Effector CD4-positive, alpha-beta T cell (primary cell): ENCODE data around the gene DMD.
"Not testable (repeated sequence)": the region's sequence is repeated elsewhere in the genome, so short reads cannot be mapped to it uniquely, and the experiment has no call there.

Experiments
- DNase-seq: peaks from one replicate; pipeline ENCODE4 v3.0.0-alpha.2; 2020

DMD gene

DNA sequence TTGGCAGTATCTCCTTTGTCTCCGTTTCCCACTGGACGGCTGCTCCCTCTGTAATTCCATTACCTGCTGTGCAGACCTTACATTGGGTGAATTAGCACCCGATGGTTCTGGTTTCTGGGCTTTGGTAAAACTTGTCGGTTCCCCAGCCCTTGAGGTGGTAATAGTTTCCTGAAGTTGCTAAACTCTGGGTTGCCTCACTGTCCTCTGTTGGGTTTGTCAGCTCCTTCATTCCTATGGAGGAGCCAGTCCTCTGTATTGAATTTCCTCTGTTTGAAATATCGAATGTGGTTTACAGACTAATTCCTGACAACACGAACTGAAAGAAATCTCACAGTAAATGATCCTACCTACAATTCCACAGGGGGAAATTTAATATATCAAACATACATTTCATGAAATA, 1548.2 kb downstream of the DMD start:
- DNase-seq: no peak

DNA sequence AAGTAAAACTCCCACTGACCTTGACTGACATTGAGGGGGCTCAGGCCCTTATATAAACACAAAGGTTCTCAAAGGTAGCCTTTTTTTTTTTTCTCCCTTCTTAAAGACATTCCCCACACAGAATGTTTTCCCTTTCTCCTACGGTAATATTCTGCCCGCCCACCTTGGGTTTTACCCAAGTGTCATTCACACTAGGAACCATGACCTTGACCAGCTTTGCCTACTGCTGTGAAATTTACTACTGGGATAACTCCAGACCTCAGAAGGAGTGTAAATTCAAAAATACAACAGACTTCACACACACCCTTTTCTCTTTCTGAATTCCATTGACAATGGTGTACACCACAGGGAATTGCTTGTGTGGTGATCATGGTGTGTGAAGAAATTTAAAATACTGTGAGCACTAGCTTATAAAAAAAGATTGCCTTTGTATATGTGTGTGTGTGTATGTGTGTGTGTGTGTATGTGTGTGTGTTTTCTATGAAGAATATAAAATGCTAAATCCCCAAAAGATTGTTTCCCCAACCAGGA, 1550.0 kb downstream of the DMD start:
- no peak for DNase-seq

DNA sequence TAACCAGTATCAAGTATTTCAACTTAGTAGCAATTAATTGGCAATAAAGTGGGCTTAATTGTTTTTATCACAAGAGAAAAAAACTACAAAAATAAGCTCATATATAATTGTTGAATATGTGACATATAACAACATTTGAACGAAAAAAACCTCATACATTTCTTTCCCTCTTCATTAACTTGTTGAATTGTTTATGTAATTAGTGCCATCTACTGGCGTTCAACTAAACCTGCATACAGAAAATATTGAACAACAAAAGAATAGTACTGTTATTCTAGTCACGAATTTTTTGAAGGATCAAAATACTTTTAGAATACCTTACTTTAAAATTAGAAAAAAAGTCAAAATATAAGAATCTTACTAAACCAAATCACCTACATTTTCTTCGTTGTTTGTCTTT, 1553.0 kb downstream of the DMD start:
- no peak for DNase-seq

DNA sequence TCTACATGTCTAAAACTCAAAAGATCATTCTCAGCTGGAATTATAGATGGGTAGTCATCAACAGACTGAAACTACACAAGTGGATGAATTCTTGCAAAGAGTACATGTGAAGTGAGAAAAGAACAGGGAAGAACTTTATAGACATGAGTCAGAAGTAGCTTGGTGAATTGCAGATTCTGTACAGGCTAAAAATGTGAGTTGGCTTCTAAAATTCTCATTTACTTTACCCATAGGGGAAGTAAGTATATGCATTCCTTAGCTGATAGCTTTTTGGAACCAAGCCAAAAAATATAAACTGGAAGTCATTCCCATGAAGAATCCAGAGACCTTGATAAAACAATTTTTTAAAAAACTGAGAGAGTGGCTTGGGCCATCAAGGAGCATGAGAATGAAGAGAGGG, 1555.3 kb downstream of the DMD start:
- DNase-seq: no peak

DNA sequence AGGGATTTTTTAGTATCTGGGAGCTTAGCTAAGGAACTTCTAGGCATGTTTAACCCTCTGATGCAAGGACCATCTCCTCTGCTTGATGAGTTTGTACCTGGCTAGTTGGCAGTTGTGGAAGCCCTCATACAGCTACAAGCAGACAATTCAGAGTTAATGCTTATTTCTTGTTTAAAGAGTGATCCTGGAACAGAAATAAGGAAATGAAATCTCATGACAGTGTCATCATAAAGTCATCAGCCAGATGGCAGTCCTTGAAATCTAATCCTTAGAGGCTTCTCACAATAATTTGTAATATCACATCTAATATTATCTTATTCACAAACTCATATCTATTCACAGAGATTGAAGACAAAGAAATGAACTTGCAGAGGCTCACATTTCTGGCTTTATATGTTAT, 1557.9 kb downstream of the DMD start:
- no peak for DNase-seq

DNA sequence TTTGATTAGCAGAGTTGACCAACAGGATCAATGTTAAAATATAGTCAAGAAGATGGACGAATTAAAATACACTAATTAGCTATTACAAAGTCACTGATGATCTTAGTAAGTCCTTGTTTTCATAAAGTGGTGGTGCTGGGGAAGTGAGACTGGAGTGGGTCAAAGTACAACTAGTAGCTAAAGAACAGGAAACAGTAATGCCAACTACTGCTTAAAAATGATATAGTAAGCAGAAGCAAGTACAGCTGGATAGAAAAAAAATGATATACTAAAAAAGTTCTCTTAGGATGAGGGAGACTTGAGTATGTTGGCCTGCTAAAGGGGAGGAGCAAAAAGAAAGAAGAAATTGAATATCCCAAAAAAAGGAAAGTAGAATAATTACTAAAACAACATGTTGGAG, 1558.7 kb downstream of the DMD start:
- no peak for DNase-seq

DNA sequence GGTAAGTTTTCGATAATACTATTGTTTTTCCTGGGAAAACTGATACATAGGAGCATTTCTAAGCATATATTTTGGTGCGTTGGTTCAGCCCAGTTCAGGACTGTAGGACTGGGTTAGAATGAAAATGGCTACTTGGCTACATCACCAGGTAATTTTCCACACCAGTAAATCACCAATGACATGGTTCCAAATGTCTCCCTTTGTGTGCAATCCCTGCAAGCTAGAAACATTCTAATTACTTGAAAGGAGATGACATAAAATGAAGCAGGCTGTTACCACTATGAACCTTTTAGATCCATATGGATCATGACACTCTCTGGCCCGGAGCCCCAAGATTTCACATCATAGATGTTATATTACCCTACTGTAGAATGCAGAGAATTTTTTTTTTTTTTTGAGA, 1562.1 kb downstream of the DMD start:
- DNase-seq: no peak

DNA sequence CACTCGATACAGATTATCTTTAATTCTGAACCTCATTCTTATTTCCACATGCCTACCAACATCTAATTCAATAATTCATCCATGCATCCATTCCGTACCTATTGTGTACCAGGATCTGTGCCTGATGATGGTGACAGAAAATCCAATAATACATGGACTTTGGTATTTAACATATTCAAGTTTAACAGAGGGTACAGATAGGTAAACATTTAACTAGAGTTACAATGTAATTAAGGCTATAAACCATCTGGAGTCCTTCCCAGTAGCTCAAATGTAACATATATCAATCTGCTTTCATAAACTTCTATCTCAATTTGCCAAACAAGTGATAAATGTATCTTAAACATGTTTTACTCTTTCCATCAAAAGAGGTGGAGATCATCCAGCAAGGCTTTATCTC, 1578.0 kb downstream of the DMD start:
- no peak for DNase-seq

DNA sequence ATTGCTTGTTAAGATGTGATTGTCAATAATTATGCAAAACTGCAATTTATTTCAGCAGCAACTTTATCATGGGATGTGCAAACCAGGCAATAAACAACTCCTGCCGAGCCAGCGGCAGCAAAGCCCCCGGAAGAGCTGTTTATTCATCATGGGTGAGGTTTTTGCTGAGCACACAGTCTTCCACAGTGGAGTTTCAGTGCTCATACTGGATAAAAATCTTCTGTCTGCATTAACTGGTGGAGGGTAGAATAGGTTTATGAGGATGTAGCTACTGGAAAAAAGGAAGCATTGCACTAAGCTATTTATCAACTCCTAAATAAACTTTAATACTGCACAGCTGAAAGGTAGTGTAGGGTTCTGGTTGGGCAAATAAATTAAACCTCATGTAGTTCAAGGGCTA, 1582.2 kb downstream of the DMD start:
- no peak for DNase-seq

DNA sequence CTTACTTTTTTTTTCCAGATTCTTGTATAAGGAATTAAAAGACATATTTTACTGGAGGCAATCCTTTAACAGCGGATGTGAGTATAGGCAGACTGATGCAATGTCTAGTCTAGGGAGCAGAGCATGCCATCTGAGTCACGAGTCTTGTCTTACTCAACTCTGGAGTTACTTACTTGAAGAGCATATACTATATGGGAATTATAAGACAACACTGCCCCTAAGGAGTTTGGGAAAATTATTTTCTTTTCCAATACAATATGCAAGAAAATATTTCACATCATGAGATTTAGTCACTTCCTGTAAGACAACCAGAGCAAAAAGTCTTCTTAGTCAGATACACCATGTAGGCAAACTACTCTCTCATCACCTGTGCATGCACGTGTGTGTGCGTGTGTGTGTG, 1602.2 kb downstream of the DMD start:
- DNase-seq: no peak

DNA sequence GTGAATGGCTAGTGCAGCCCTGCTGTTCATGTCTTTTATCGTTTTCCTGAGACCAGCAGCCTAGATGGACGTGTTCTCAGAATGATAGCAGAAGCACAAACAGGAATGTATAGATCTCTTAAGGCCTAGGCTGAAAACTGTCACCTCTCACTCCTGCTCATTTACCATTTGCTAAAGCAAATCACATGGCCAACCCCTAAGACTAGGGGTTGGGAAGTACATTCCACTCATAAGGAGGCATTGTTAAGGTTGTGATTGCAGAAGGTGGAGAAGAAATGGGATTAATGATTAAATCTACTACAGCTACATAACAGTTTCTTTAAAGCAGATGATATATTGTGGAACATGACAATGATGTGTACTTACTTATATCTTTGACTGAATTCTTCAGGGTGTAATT, 1602.7 kb downstream of the DMD start:
- no peak for DNase-seq

DNA sequence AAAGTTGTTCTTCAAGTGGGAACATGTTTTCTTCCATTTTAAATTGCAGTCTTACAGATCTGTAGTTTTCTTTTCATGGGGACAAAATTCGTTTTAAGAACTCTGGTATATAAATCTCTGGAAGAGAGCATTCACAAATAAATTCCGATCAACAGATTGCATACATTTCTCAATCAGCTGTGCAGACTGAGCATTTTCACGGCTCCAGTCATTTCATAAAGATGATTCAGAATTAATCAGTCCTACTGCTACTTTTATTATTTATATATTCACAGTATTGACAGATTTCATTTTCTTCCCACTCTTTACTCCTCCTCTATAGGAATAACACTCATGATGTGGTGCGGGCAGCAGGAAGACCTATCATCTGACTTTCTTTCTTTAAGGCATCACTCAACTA, 1604.6 kb downstream of the DMD start:
- no peak for DNase-seq

DNA sequence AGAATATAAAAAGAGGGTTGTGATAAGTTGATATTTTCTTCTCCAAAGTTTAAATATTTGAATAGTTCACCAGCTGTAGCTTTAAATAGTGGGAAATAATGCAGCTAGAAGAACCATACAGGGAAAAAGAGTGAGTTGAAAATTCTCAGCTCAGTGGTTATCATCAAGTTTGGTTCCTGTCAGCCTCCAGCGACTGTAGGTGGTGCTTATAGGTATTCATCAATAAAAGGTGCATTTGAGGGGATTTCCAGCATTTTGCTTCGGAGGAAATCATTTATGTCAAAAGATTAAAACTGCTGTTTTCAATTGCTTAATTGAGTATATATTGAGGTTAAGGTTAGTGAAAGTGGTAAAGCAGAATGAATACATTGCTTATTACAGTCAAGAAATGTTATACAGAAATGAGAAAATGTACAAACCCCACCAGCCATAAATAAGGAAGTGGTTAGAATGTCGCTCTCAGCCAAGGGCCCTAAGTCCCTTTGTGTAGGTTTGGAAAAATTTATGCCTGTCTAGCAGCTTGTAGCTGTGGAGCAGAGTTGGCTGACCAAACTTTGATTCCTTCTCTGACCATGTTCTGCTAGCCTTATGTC, 1606.6 kb downstream of the DMD start:
- no peak for DNase-seq

DNA sequence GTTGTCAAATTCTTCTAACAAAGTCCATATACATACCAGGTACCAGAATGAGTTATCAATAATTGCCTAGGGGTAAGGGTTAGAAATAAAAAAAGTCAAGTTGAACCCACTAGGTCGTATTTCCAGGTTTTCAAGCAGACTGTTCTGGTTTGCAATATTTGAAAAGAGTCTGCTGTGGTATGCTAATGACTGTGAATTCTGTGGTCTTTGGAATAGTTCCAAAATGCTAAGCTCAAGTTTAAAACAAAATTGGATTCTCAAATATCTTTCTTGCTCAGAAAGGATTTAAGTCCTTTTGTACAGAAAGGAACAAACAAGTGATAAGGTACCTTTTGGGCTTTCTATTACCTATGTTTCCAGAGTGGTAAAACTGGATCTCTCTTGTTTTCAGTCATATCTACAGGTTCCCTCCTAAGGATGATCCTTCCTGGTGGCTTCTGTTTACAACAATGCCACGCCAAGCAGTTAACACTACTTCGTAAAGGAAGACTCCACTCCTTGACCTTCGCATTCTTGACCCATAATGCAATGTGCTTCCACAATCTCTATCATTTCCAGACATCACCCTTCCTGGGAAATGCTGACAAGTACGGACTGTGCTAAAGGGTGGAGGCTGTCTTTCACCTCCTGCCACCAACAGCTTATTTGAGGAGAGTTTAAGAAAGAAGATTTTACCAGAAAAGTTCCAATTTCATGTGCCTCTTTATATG, 1607.8 kb downstream of the DMD start:
- no peak for DNase-seq

DNA sequence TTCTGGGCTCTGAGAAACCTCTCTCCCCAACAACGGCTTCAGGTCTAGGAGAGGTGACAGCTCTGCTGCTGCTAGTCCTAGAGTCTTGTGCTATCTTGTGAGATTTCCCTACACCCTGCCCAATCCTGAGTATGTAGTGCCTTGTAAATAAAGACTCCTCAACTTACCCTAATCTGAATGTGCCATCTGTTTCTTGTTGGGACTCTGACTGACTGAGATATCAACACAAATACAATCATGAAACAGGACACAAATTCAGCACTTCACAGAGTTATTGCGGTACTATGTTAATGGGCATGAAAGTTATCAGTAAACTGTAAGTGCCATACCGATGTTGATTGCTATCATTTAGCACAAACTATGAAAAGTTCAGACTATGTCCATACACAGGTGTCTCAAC, 1610.5 kb downstream of the DMD start:
- DNase-seq: no peak

DNA sequence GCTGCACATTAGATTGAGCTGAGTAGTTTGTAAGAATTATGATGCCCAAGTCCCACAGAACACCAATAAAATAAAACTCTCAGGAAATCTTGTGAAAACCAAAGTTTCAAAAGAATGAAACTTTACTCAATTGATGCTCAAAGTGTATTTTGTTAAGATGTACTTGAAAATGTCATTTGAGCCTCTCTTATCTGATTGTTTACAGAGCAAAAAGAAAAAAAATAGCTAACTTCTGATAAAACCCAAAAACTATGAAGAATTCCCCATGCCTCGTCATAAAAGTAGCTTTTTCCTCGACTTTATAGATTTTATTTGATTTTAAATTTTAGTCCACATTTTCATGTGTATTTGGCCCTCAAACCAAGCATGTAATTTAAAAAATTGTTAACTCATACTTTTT, 1618.0 kb downstream of the DMD start:
- DNase-seq: no peak

DNA sequence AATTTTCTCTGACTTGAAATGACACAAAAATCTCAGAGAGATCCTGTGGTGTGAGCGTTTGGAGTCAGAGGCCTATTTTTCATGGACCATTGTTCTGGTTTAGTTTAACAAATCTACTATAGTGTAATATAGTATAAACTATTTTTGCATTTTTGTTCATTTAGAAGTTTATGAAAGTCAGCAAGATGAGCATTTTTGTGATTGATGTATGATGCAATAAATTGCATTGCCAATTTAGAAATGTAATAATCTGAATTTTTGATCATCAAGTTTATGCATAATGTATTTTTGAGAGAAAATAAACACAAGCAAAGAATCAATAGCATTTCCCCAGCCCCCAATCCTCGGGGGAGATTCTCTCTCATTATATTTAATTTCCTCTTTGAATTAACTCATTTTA, 1620.0 kb downstream of the DMD start:
- DNase-seq: no peak

DNA sequence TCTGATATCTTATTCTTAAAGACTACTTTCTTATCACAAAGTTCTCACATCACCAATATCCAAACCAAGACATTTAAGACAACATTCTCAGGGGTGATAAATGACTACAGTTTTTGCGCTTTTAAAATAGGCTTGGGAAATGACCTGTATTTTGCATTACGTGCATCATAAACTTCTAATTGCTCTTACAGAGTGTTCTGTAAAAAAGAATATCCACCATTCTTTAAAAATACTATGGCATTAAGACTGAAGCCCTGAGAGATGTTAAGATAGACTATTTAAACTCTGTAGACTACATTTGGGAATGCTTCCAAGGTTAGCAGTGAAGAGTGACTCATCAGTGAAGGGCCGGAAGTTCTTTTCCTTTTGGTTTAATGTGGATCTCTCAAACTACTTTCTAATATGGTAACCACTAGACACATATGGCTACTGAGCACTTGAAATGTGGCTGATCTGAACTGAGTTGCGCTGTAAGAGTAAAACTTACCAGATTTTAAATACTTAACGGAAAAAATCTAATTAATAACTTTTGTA, 1620.7 kb downstream of the DMD start:
- no peak for DNase-seq

DNA sequence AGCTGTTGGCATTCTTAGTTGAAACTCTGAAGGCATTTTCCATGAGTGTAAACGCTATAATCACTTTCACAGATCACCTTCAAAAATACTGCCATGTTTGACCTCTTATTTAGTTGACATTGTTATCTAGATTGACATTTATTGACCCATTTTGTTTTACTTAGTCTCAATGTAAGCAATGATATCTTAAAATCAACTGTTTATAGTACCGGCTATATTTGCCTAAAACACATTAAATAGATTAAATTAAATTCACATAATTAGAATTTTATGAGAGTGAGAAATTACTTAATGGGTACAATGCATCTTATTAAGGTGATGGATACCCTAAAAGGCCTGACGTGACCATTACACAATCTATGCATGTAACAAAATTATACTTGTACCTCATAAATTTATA, 1621.8 kb downstream of the DMD start:
- DNase-seq: no peak

DNA sequence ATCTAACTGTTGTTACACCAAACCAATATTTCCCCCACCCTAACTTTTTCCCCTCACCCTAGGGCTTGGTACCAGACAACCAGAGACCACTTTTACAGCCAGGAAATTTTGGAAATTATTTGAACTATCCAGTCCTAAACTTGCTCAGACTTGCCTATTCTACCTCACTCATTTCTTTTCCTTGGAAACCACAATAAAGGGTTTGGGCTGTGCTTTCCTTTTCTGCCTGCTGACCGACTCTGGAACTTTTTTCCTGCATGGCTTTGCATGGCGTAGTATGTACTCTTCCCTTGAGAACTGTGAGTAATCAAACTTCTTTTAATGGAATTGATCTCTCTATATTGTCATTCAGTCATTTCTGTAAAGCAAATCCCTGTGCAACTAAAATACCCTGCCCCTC, 1623.0 kb downstream of the DMD start:
- no peak for DNase-seq

DNA sequence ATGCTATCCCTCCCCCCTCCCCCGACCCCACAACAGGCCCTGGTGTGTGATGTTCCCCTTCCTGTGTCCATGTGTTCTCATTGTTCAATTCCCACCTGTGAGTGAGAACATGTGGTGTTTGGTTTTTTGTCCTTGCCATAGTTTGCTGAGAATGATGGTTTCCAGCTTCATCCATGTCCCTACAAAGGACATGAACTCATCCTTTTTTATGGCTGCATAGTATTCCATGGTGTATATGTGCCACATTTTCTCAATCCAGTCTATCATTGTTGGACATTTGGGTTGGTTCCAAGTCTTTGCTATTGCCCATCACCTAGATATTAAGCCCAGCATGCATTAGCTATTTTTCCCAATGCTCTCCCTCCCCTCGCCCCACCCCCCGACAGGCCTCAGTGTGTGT, 1627.5 kb downstream of the DMD start:
- DNase-seq: not testable (repeated sequence)

DNA sequence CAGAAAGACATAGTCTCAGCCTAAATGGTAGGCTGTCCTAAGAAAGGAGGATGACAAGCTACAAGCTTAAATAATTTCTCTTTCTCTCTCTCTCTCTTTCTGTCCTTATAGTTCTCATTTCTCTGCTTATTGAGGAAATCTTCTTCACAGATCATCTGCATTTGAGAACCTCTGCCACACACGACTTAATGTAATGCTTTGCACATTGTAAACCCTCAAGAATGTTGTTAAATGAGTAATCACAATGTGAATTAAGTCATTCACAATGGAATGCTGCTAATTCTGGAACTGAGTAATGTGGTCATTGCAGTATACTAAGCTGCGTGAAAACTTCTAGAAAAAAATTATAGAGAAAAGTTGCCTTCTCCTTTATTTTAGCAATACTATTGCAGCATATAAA, 1630.6 kb downstream of the DMD start:
- DNase-seq: no peak

DNA sequence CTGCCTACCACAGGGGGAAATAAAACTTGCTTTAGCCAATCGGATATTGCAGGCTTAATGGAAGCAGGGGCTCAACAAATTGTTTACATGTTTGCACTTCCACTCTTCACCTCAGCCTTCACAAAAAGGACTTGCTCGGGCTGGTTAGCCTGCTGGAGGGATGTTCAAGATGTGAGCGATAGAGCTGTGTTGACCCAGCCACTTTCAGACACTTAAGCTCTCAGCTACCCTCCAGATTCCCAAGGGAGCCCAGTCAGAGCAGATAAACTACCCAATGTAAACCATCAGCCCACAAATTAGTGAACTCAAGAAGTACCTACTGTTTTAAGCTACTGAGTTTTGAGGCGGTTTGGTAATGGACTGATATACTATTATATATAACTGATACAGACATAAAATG, 1631.1 kb downstream of the DMD start:
- no peak for DNase-seq

DNA sequence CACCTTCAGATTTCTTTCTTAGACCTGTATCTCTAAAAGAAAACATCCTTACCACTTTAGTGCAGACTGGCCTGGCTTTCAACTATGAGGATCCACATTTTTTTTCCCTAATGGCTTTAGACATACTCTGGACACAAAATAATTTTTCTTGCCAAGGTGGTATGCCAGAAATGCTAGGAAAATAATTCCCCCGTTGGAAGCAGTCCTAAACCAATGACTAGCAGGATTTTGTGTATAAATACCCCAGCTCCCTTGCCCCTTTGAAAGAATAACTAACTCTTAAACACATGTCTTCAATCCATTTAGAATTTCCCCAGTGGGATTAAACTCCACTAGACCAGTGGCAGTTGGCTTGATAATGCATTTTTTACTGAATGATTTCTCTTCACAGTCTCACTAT, 1639.0 kb downstream of the DMD start:
- DNase-seq: no peak

DNA sequence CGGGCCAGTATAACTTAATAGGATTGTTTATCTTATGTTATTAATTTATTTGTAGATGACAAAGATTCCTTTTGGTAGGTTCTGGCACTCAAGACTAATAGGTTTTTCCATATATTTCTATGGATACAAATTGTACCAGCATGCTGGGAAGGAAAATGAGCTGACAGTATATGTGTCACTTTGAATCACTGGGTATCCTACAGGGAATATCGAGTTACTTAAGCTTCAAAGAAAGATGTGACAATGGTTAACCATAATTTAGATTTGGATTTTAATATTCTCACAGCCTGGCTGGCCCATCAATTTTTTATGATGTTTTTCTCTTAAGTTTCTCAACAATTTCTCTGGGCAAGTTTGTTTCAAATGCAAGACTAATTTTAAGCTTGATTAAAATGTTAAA, 1640.7 kb downstream of the DMD start:
- DNase-seq: no peak
